Umbilical cord (tissue), 1 donor: Measurements from ENCODE around the gene SEL1L. TPM values are rescaled to one million over a fixed set of nuclear protein-coding genes. Genes with fewer than 3 reads are reported as not detected.

ENCODE experiments used
- total RNA-seq: library from RNA; depleted of rRNA; stranded (reverse); fragments of >200 nt; gene quantifications from one replicate; pipeline ENCODE4 v1.2.3, GENCODE V29; 2014; ENCODE audit warnings: low replicate concordance; ENCODE audit not compliant: insufficient read depth

SEL1L gene
- total RNA-seq, 1 donor from 2014 or later = 67.4 TPM

Other genes with a start within 250 kb of the SEL1L start
- gene STON2, start 133.5 kb downstream of the SEL1L start, total RNA-seq = 14.0 TPM